Stimulated activated CD8-positive, alpha-beta memory T cell treated with anti-CD3 and anti-CD28 coated beads, Interleukin-7, amount 100 ng/mL, for 4 hours (primary cell): ENCODE results near the gene KCNQ2.

Source experiments
- DNase-seq, 2 donors: peaks; one replicate each; pipeline ENCODE4 v3.0.0-alpha.2; 2020; ENCODE audit warnings: low read depth in 2 of 2

KCNQ2 gene

DNA sequence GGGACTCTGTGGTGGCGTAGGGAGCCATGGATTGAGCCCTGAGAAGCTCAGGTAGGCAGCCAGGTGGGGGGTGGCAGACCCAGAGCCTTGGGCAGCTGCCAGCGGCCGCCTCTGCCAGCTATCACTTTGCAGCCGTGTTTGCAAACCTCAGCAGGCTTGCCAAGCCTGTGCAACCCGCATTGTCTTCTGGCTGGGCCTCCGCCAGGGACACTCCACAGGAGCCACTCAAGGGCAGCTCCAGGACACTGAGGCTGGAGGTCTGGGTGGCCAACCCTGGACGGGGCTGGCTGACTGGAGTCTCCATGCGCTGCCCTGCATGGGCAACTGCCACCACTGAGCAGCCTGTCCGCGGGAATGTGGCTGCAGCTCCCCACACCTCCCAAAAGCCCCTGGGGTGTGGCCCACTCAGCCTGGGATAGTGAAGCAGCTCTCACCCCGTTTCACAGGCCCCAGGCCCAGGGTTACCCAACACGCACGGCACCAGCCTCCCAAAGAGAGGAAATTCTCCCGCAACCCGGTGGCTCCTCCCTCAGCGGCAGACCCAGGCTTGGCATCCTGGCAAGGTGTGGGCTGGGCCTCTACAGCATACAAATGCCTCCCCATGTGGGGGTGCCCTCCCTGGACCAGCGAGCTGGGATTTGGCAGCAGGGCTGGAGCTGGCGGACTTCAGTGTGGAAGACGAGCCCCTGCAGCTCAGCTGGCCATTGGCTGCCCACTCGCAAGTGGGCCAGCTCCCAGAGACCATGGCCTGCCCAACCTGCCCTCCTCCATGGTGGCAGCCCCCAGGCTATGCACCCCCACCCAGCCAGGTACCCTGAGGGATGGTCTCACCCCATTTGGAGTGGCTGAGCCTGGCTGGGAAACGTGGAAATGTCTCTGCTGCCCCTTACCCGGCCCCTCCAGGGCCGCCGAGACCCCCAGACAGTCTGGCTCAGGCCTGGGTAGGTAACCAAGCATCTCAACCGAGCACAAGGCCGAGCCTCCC, 114.2 kb downstream of the KCNQ2 start:
- DNase-seq = no peak

DNA sequence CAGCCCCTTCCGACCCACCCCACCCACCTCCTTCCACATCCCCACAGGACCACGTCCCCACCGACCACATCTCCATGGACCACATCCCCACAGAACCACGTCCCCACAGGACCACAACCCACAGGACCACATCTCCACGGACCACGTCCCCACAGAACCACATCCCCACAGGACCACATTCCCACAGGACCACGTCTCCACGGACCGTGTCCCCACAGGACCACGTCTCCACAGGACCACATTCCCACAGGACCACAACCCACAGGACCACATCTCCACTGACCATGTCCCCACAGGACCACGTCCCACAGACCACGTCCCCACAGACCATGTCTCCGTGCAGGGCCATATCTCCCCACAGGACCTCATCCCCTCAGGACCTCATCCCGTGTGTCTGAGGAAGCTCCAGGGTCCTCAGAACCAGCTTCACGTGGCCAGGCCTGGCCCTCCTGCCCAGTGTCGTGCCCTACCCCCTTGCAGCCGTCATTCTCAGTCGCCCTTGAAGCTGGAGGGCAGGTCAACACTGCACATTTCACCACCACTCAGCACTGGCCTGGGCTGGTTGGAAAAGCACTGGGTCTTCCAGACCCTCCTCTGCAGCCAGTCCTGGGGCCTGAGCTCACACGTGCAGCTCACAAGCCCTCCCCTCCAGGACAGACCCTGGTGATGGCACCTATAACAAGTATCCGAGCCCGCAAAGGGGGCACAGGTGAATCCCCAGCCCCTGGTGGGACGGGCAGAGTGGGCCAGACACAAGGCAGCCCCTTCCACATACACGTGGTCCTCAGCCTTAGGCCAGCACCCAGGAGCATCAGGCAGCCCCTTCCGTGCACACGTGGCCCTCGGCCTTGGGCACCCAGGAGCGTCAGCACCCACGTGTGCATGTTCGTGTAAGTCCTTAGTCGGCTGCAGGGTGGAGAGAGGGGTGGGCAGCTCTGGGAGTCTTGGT, 115.2 kb downstream of the KCNQ2 start:
- DNase-seq = no peak

DNA sequence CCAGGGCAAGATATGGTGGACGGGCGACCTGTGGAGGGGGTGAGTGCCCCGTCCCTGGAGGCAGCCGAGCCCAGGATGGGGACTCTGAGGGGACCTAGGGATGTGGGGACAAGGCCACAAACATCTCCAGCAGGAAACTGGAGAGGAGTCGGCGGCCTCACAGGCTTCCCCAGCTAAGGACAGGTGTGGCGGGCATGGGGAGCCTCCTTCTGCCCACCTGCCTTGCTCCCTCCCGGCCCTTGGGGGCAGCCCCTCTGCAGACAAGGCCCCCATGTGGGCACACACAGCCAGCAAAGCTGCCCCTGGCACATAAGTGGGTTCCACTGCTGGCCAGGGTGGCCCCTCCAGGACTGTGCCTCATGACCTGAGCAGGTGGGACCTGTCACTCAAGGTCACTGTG, 115.9 kb downstream of the KCNQ2 start:
- DNase-seq = no peak

DNA sequence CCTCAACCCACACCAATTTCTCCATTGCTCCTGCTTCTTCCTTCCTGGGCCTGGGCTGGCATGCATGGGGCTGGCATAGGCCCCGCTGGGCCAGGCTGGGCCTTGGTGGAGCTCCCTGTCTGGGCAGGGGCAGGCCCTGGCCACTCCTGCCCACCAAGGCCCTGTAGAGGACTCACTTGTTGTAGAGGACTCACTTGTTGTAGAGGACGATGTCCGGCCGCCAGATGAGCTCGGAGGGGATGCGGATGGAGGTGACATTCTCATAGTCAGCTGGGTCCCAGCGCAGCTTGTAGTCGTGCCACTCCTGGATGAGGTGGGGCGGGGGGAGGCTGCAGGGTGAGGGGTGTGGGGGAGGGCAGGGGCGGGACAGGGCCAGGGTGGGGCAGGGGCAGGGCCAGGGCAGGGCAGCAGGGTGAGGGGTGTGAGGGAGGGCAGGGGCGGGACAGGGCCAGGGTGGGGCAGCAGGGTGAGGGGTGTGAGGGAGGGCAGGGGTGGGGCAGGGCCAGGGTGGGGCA, 116.6 kb downstream of the KCNQ2 start:
- no peak for DNase-seq

DNA sequence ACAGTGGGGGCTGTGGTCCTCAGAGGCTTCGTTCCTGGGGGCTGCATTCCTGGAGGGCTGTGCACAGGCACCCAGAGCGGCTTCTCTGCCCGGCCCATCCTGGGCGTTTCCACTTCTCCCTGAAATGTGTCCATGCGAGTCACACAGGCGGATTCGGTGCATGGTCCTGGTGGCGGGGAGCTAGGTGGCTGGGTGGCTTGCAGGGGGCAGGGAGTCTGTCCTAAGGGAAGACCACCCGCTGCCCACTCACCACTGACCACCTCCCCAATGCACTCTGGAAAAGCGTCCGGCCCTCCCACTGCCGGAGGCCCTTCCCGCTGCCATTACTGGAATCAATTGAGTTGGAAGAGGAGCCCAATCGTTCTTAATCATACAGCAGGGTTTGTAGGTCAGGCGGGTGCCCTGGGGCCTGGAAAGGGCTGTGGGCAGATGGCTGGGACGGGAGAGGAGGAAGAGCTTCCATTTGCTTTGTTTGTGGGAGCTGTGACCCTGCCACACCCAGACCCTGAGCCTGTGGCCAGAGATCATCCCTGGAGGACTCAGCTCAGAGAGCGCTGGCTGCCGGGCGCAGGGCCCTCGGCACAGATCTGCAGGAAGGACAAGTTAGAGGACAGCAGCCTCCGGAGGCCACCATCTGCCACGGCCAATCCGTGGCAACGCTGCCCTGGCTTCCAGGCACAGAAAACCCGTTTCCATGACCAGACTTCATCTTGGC, 117.7 kb downstream of the KCNQ2 start:
- no peak for DNase-seq

DNA sequence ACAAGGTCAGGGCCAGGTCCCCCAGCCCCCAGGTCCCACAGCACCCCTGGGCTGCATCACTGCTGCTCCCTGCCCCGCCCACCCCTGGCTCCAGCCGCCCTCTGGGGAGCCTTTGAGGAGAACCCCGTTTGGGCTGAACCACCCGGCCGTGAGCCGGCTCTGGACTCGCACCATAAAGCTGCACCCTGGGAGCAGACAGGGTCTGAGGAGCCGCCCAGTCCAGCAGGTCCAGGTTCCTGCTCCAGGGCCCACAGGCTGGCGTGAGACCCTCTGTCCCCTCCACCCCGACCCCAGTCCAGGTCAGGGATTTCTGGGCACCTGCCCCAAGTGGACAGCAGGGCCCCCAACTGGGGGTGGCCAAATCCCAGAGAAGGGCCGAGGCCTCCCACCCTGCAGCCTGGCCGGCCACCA, 119.6 kb downstream of the KCNQ2 start:
- no peak for DNase-seq

DNA sequence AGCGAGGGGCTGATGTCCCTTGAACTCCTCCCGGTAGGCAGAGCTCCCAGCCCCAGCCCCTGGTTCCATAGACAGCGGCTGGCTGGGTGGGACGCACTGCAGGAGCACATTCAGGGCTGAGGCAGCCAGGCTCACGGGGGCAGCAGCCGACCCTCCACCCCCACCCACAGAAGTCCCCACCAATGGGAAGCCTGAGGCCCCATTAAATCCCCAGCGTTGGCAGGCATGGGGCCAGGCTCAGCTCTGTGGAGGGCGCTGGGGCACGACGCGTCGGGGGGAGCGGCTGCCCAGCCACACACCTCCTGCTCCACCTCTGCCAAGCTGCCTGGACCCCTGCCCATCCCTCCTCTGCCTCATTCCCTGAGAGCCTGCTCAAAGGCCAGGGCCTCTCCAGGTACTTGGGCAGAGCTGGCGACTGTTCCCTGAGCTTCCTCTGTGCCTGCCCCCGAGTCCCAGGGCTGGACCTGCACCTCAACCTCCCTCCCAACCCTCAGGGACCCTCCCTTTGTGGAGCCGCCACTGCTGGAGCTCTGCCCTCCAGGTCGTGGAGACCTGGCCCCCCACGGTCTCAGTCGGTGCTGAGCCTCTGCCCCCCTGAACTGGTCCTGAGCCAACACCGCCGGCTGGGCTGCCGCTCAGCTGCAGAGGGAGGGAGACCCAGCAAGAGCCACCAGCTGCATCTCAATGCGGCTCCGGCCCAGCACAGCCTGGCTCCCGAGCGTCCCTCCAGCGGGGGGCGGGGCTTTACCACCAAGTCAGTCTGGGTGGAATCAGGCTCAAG, 120.5 kb downstream of the KCNQ2 start:
- DNase-seq = no peak

DNA sequence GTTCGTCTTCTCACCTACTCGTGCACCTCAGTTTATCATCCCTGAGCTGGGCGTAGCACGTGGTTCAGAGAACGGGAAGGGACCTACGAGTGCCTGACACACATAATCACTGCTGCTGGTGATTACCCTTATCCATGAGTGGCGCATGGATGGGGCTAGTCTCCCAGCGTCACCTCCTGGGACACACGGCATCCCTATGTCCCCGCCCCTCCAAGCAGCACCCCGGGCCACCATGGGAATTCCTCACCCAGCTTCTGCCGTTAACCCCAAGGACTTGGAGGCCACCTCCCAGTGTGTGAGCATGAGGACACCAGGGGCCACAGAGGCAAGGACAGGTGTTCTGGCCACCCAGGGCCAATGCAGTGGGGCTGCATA, 121.1 kb downstream of the KCNQ2 start:
- no peak for DNase-seq

DNA sequence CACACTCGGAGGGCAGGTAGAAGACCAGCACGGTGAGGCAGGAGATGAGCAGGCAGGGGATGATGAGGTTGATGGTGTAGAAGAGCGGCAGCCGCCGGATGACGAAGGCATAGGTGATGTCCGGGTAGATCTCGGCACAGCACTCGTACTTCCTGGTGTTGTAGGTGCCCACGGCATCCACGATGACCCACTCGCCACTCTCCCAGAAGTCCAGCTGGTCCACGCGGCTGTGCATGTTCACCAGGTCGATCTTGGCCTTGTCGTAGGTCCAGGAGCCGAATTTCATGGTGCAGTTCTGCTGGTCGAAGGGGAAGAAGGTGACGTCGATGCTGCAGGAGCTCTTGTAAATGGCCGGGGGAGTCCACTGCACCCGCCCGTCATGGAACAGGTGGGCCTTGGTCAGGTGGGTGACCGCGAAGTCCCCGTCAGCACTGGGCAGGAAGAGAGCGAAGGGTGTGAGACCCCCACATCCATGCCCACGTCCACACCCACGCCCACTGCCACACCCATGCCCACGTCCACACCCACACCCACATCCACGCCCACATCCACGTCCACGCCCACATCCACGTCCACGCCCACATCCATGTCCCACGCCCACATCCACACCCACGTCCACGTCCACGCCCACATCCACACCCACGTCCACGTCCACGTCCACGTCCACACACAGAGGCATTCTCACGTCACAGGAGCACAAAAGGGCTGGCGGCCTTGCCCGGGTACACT, 121.7 kb downstream of the KCNQ2 start:
- DNase-seq = no peak
